ENCODE data around the gene SEPTIN6.
"Not testable (repeated sequence)": the region's sequence is repeated elsewhere in the genome, so short reads cannot be mapped to it uniquely, and the experiment has no call there.

Gene SEPTIN6

GRCh38 chrX:119669424-119670037 lies 23.4 kb downstream of the SEPTIN6 start:
- Histone ChIP-seq H3K4ac (ENCODE audit: low read depth, low read length) (no peak overlapping the region), H4K8ac (ENCODE audit: low read depth, low read length) (no peak overlapping the region), H3K23ac (ENCODE audit: low read length) (no peak overlapping the region), H2AK5ac (ENCODE audit: low read length) (no peak overlapping the region), H3K4me1 (ENCODE audit: control insufficient read depth, low read depth, low read length) (no peaks in the 10 kb centered on the region), H3K36me3 (ENCODE audit: control insufficient read depth, insufficient read depth, low read length) (no peaks in the 10 kb centered on the region), H3K18ac (ENCODE audit: low read length) (no peak overlapping the region), H2BK120ac (ENCODE audit: low read depth, low read length) (no peak overlapping the region), H3K27ac (ENCODE audit: low read depth, low read length) (no peak overlapping the region), H3K9ac (ENCODE audit: low read length) (no peak overlapping the region), H3K79me2 (ENCODE audit: control insufficient read depth, insufficient read depth, low read length) (no peaks in the 10 kb centered on the region), H3K27me3 (ENCODE audit: insufficient read depth, low read length, poor library complexity) (no peaks in the 10 kb centered on the region), H2BK15ac (replicated peaks; ENCODE audit: low read depth) (no peak overlapping the region), H3K4me2 (ENCODE audit: low read length) (no peak overlapping the region), H3K56ac (ENCODE audit: low read length) (no peak overlapping the region), H2BK5ac (ENCODE audit: low read length) (no peak overlapping the region), H3K79me1 (ENCODE audit: low read length) (no peaks in the 10 kb centered on the region), H4K5ac (ENCODE audit: low read length) (no peak overlapping the region), H3K4me3 (ENCODE audit: low read length) (no peak overlapping the region)
- WGBS (ENCODE audit: extremely low coverage, insufficient coverage, low lambda C conversion rate) = no CpG with 5 or more reads among the region's 6 CpGs
- DNase-seq = no peak

GRCh38 chrX:119667111-119667878 lies 25.7 kb downstream of the SEPTIN6 start:
- WGBS (ENCODE audit: extremely low coverage, insufficient coverage, low lambda C conversion rate) = no CpG with 5 or more reads among the region's 16 CpGs
- Histone ChIP-seq H2AK5ac (ENCODE audit: low read length) (no peak overlapping the region), H3K4ac (ENCODE audit: low read depth, low read length) (no peak overlapping the region), H3K9ac (ENCODE audit: low read length) (no peak overlapping the region), H2BK120ac (ENCODE audit: low read depth, low read length) (no peak overlapping the region), H3K4me3 (ENCODE audit: low read length) (no peak overlapping the region), H3K18ac (ENCODE audit: low read length) (no peak overlapping the region), H3K79me1 (ENCODE audit: low read length) (no peaks in the 10 kb centered on the region), H3K4me2 (ENCODE audit: low read length) (no peak overlapping the region), H4K8ac (ENCODE audit: low read depth, low read length) (no peak overlapping the region), H3K23ac (ENCODE audit: low read length) (no peak overlapping the region), H4K5ac (ENCODE audit: low read length) (no peak overlapping the region), H2BK15ac (replicated peaks; ENCODE audit: low read depth) (no peak overlapping the region), H3K36me3 (ENCODE audit: control insufficient read depth, insufficient read depth, low read length) (no peaks in the 10 kb centered on the region), H3K27ac (ENCODE audit: low read depth, low read length) (no peak overlapping the region), H3K4me1 (ENCODE audit: control insufficient read depth, low read depth, low read length) (no peaks in the 10 kb centered on the region), H2BK5ac (ENCODE audit: low read length) (no peak overlapping the region), H3K56ac (ENCODE audit: low read length) (no peak overlapping the region), H3K79me2 (ENCODE audit: control insufficient read depth, insufficient read depth, low read length) (no peaks in the 10 kb centered on the region), H3K27me3 (ENCODE audit: insufficient read depth, low read length, poor library complexity) (no peaks in the 10 kb centered on the region)
- DNase-seq = peak; percentile 46

GRCh38 chrX:119664877-119665276 lies 28.1 kb downstream of the SEPTIN6 start:
- H2BK5ac ChIP-seq (ENCODE audit: low read length); H3K56ac ChIP-seq (ENCODE audit: low read length); H2BK15ac ChIP-seq (replicated peaks; ENCODE audit: low read depth); H3K4me2 ChIP-seq (ENCODE audit: low read length); H3K36me3 ChIP-seq (ENCODE audit: control insufficient read depth, insufficient read depth, low read length); H3K4me3 ChIP-seq (ENCODE audit: low read length); H3K79me2 ChIP-seq (ENCODE audit: control insufficient read depth, insufficient read depth, low read length); H3K9ac ChIP-seq (ENCODE audit: low read length); H2BK120ac ChIP-seq (ENCODE audit: low read depth, low read length); H4K5ac ChIP-seq (ENCODE audit: low read length); H3K27ac ChIP-seq (ENCODE audit: low read depth, low read length); H3K79me1 ChIP-seq (ENCODE audit: low read length); H2AK5ac ChIP-seq (ENCODE audit: low read length); H3K4ac ChIP-seq (ENCODE audit: low read depth, low read length); H3K23ac ChIP-seq (ENCODE audit: low read length); H3K4me1 ChIP-seq (ENCODE audit: control insufficient read depth, low read depth, low read length); DNase-seq; H4K8ac ChIP-seq (ENCODE audit: low read depth, low read length); H3K27me3 ChIP-seq (ENCODE audit: insufficient read depth, low read length, poor library complexity); H3K18ac ChIP-seq (ENCODE audit: low read length): not testable (repeated sequence)
- WGBS (ENCODE audit: extremely low coverage, insufficient coverage, low lambda C conversion rate) = no CpG with 5 or more reads among the region's 9 CpGs

- no peaks in the 10 kb centered on the region for H3K79me1 ChIP-seq (ENCODE audit: low read length)
- no peak overlapping the region for H4K5ac ChIP-seq (ENCODE audit: low read length)
- H3K9ac ChIP-seq (ENCODE audit: low read length) = no peak overlapping the region
- H3K27me3 ChIP-seq (ENCODE audit: insufficient read depth, low read length, poor library complexity) = no peaks in the 10 kb centered on the region
- no peak overlapping the region for H4K8ac ChIP-seq (ENCODE audit: low read depth, low read length)
- no peak overlapping the region for H3K27ac ChIP-seq (ENCODE audit: low read depth, low read length)
- H2BK5ac ChIP-seq (ENCODE audit: low read length) = no peak overlapping the region
- WGBS (ENCODE audit: extremely low coverage, insufficient coverage, low lambda C conversion rate) = no CpG with 5 or more reads among the region's 4 CpGs
- H3K18ac ChIP-seq (ENCODE audit: low read length) = no peak overlapping the region
- DNase-seq = no peak
- H2AK5ac ChIP-seq (ENCODE audit: low read length) = no peak overlapping the region
- H3K4ac ChIP-seq (ENCODE audit: low read depth, low read length) = no peak overlapping the region
- no peak overlapping the region for H3K23ac ChIP-seq (ENCODE audit: low read length)
- no peak overlapping the region for H3K4me3 ChIP-seq (ENCODE audit: low read length)
- no peak overlapping the region for H3K4me2 ChIP-seq (ENCODE audit: low read length)
- no peak overlapping the region for H2BK120ac ChIP-seq (ENCODE audit: low read depth, low read length)
- H3K36me3 ChIP-seq (ENCODE audit: control insufficient read depth, insufficient read depth, low read length) = no peaks in the 10 kb centered on the region
- H3K56ac ChIP-seq (ENCODE audit: low read length) = no peak overlapping the region
- no peak overlapping the region for H2BK15ac ChIP-seq (replicated peaks; ENCODE audit: low read depth)
- no peaks in the 10 kb centered on the region for H3K79me2 ChIP-seq (ENCODE audit: control insufficient read depth, insufficient read depth, low read length)
- H3K4me1 ChIP-seq (ENCODE audit: control insufficient read depth, low read depth, low read length) = no peaks in the 10 kb centered on the region
Observed at GRCh38 chrX:119661486-119661885, 31.5 kb downstream of the SEPTIN6 start.

- Histone ChIP-seq H3K9ac (ENCODE audit: low read length) (no peak overlapping the region), H2AK5ac (ENCODE audit: low read length) (no peak overlapping the region), H3K79me2 (ENCODE audit: control insufficient read depth, insufficient read depth, low read length) (no peaks in the 10 kb centered on the region), H3K4me2 (ENCODE audit: low read length) (no peak overlapping the region), H3K18ac (ENCODE audit: low read length) (no peak overlapping the region), H3K79me1 (ENCODE audit: low read length) (no peaks in the 10 kb centered on the region), H3K4me1 (ENCODE audit: control insufficient read depth, low read depth, low read length) (no peaks in the 10 kb centered on the region), H2BK15ac (replicated peaks; ENCODE audit: low read depth) (no peak overlapping the region), H4K5ac (ENCODE audit: low read length) (no peak overlapping the region), H3K36me3 (ENCODE audit: control insufficient read depth, insufficient read depth, low read length) (no peaks in the 10 kb centered on the region), H2BK5ac (ENCODE audit: low read length) (no peak overlapping the region), H3K23ac (ENCODE audit: low read length) (no peak overlapping the region), H3K56ac (ENCODE audit: low read length) (no peak overlapping the region), H3K4ac (ENCODE audit: low read depth, low read length) (no peak overlapping the region), H4K8ac (ENCODE audit: low read depth, low read length) (no peak overlapping the region), H3K4me3 (ENCODE audit: low read length) (no peak overlapping the region), H3K27me3 (ENCODE audit: insufficient read depth, low read length, poor library complexity) (no peaks in the 10 kb centered on the region), H2BK120ac (ENCODE audit: low read depth, low read length) (no peak overlapping the region), H3K27ac (ENCODE audit: low read depth, low read length) (no peak overlapping the region)
- DNase-seq = no peak
Observed at GRCh38 chrX:119659522-119659921, 33.4 kb downstream of the SEPTIN6 start.

- Histone ChIP-seq H2AK5ac (ENCODE audit: low read length) (no peak overlapping the region), H3K18ac (ENCODE audit: low read length) (no peak overlapping the region), H4K5ac (ENCODE audit: low read length) (no peak overlapping the region), H3K27me3 (ENCODE audit: insufficient read depth, low read length, poor library complexity) (no peaks in the 10 kb centered on the region), H3K23ac (ENCODE audit: low read length) (no peak overlapping the region), H3K79me2 (ENCODE audit: control insufficient read depth, insufficient read depth, low read length) (no peaks in the 10 kb centered on the region), H3K27ac (ENCODE audit: low read depth, low read length) (no peak overlapping the region), H4K8ac (ENCODE audit: low read depth, low read length) (no peak overlapping the region), H3K4me2 (ENCODE audit: low read length) (no peak overlapping the region), H3K36me3 (ENCODE audit: control insufficient read depth, insufficient read depth, low read length) (no peaks in the 10 kb centered on the region), H3K79me1 (ENCODE audit: low read length) (no peaks in the 10 kb centered on the region), H2BK120ac (ENCODE audit: low read depth, low read length) (no peak overlapping the region), H3K4me3 (ENCODE audit: low read length) (no peak overlapping the region), H2BK15ac (replicated peaks; ENCODE audit: low read depth) (no peak overlapping the region), H3K56ac (ENCODE audit: low read length) (no peak overlapping the region), H3K4me1 (ENCODE audit: control insufficient read depth, low read depth, low read length) (no peaks in the 10 kb centered on the region), H2BK5ac (ENCODE audit: low read length) (no peak overlapping the region), H3K9ac (ENCODE audit: low read length) (no peak overlapping the region), H3K4ac (ENCODE audit: low read depth, low read length) (no peak overlapping the region)
- no CpG with 5 or more reads among the region's 6 CpGs for WGBS (ENCODE audit: extremely low coverage, insufficient coverage, low lambda C conversion rate)
- DNase-seq = peak; percentile 20
Observed at GRCh38 chrX:119655125-119655524, 37.8 kb downstream of the SEPTIN6 start.
